Measurements from ENCODE around the gene AGFG2.

DNA sequence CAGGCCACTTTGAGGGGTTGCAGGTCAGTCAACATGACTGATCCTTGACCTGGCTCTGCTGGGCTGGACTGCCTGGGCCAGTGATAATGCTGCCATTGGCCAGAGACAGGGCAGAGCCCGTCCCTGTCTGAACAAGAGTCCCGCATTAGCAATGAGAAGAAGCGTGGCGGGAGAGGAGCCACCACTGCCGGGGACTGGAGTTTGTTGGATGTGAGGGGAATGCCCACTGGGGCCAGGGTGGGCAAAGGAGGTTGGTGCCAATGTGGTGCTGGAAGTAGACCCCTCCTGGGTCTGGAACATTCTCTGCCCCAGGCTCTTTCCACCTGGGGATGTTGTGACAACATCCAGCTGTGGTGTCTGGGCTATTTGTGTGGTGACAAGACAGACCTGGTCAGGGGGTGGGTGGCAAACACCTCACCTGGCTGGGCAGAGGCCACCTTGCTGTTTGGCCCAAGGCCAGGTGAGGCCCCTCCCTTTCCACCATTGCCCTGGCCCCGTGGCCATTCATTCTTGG, 27.1 kb downstream of the AGFG2 start:
- TF ChIP-seq, protein P1, sequence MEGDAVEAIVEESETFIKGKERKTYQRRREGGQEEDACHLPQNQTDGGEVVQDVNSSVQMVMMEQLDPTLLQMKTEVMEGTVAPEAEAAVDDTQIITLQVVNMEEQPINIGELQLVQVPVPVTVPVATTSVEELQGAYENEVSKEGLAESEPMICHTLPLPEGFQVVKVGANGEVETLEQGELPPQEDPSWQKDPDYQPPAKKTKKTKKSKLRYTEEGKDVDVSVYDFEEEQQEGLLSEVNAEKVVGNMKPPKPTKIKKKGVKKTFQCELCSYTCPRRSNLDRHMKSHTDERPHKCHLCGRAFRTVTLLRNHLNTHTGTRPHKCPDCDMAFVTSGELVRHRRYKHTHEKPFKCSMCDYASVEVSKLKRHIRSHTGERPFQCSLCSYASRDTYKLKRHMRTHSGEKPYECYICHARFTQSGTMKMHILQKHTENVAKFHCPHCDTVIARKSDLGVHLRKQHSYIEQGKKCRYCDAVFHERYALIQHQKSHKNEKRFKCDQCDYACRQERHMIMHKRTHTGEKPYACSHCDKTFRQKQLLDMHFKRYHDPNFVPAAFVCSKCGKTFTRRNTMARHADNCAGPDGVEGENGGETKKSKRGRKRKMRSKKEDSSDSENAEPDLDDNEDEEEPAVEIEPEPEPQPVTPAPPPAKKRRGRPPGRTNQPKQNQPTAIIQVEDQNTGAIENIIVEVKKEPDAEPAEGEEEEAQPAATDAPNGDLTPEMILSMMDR (tag by site-specific recombination; IDR thresholded peaks at IDR 0.05), result no peak
- TF ChIP-seq, protein P2, sequence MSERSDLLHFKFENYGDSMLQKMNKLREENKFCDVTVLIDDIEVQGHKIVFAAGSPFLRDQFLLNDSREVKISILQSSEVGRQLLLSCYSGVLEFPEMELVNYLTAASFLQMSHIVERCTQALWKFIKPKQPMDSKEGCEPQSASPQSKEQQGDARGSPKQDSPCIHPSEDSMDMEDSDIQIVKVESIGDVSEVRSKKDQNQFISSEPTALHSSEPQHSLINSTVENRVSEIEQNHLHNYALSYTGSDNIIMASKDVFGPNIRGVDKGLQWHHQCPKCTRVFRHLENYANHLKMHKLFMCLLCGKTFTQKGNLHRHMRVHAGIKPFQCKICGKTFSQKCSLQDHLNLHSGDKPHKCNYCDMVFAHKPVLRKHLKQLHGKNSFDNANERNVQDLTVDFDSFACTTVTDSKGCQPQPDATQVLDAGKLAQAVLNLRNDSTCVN (tag by site-specific recombination; optimal IDR thresholded peaks at IDR 0.05), result no peak
- TF ChIP-seq HOXA7 (CRISPR knock-in tag; IDR thresholded peaks at IDR 0.05; ENCODE audit: borderline replicate concordance) (no peak), ZBTB8A (tag by site-specific recombination; IDR thresholded peaks at IDR 0.05) (no peak), ZNF184 (tag by site-specific recombination; IDR thresholded peaks at IDR 0.05) (no peak), ZNF157 (tag by site-specific recombination; IDR thresholded peaks at IDR 0.05) (no peak), ZNF529 (tag by site-specific recombination; IDR thresholded peaks at IDR 0.05; ENCODE audit: insufficient replicate concordance) (no peak), RBAK (tag by site-specific recombination; IDR thresholded peaks at IDR 0.05) (no peak)
- TF ChIP-seq, protein P3, sequence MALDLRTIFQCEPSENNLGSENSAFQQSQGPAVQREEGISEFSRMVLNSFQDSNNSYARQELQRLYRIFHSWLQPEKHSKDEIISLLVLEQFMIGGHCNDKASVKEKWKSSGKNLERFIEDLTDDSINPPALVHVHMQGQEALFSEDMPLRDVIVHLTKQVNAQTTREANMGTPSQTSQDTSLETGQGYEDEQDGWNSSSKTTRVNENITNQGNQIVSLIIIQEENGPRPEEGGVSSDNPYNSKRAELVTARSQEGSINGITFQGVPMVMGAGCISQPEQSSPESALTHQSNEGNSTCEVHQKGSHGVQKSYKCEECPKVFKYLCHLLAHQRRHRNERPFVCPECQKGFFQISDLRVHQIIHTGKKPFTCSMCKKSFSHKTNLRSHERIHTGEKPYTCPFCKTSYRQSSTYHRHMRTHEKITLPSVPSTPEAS (tag by site-specific recombination; IDR thresholded peaks at IDR 0.05), result no peak
- TF ChIP-seq, protein P4, sequence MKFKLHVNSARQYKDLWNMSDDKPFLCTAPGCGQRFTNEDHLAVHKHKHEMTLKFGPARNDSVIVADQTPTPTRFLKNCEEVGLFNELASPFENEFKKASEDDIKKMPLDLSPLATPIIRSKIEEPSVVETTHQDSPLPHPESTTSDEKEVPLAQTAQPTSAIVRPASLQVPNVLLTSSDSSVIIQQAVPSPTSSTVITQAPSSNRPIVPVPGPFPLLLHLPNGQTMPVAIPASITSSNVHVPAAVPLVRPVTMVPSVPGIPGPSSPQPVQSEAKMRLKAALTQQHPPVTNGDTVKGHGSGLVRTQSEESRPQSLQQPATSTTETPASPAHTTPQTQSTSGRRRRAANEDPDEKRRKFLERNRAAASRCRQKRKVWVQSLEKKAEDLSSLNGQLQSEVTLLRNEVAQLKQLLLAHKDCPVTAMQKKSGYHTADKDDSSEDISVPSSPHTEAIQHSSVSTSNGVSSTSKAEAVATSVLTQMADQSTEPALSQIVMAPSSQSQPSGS (tag by site-specific recombination; IDR thresholded peaks at IDR 0.05; ENCODE audit: low read depth), result no peak
- TF ChIP-seq, protein P5, sequence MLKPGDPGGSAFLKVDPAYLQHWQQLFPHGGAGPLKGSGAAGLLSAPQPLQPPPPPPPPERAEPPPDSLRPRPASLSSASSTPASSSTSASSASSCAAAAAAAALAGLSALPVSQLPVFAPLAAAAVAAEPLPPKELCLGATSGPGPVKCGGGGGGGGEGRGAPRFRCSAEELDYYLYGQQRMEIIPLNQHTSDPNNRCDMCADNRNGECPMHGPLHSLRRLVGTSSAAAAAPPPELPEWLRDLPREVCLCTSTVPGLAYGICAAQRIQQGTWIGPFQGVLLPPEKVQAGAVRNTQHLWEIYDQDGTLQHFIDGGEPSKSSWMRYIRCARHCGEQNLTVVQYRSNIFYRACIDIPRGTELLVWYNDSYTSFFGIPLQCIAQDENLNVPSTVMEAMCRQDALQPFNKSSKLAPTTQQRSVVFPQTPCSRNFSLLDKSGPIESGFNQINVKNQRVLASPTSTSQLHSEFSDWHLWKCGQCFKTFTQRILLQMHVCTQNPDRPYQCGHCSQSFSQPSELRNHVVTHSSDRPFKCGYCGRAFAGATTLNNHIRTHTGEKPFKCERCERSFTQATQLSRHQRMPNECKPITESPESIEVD (tag by site-specific recombination; IDR thresholded peaks at IDR 0.05), result no peak
